ENCODE measurements around the gene HS3ST1.
"Not testable (repeated sequence)": the region's sequence is repeated elsewhere in the genome, so short reads cannot be mapped to it uniquely, and the experiment has no call there.

DNA sequence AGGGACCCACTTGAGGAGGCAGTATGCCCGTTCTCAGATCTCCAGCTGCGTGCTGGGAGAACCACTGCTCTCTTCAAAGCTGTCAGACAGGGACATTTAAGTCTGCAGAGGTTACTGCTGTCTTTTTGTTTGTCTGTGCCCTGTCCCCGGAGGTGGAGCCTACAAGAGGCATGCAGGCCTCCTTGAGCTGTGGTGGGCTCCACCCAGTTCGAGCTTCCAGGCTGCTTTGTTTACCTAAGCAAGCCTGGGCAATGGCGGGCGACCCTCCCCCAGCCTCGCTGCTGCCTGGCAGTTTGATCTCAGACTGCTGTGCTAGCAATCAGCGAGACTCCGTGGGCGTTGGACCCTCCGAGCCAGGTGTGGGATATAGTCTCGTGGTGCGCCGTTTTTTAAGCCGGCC is 44.6 kb downstream of the HS3ST1 start:
- TF ChIP-seq, protein P1, sequence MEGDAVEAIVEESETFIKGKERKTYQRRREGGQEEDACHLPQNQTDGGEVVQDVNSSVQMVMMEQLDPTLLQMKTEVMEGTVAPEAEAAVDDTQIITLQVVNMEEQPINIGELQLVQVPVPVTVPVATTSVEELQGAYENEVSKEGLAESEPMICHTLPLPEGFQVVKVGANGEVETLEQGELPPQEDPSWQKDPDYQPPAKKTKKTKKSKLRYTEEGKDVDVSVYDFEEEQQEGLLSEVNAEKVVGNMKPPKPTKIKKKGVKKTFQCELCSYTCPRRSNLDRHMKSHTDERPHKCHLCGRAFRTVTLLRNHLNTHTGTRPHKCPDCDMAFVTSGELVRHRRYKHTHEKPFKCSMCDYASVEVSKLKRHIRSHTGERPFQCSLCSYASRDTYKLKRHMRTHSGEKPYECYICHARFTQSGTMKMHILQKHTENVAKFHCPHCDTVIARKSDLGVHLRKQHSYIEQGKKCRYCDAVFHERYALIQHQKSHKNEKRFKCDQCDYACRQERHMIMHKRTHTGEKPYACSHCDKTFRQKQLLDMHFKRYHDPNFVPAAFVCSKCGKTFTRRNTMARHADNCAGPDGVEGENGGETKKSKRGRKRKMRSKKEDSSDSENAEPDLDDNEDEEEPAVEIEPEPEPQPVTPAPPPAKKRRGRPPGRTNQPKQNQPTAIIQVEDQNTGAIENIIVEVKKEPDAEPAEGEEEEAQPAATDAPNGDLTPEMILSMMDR (IDR thresholded peaks at IDR 0.05), result not testable (repeated sequence)
- not testable (repeated sequence) for TF ChIP-seq POLR2A (IDR thresholded peaks at IDR 0.05)
